Measurements from ENCODE around the gene HCK.

HCK gene

DNA sequence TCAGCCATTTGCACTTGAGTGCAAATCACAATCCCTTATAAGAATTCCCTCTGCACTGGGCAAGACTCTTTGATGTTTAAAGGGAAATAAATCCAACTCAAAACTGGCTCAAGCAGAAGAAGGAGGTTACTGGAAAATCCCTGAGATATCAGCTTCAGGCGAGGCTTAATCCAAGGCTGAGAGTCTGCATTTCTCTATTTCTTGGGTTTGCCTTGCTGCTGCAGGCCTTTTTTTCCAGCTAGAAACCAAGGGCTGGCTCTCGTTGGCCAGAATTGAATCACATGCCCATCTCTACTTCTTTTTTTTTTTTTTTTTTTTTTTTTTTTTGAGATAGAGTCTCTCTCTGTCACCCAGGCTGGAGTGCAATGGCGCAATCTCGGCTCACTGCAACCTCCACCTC, 11.7 kb downstream of the HCK start:
- no peak for DNase-seq

DNA sequence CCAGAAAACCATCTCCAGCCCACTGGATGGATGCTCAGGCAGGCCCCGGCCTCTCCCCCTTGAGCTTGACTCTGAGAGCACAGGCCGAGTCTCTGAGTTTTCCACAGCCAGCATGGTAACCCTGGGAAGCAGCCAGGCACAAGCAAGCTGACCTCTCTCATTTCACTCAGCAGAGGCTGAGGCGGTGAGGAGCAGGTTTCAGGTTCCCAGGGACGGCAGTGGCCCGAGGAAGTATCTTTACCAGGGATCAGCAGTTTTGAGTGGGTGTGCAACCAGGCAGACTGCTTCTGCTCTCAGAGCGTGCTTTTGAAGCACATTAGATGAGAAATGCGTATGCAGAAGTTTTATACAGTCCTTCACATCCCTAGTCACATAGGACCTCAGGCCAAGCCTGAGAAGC, 12.6 kb downstream of the HCK start:
- DNase-seq, result no peak

DNA sequence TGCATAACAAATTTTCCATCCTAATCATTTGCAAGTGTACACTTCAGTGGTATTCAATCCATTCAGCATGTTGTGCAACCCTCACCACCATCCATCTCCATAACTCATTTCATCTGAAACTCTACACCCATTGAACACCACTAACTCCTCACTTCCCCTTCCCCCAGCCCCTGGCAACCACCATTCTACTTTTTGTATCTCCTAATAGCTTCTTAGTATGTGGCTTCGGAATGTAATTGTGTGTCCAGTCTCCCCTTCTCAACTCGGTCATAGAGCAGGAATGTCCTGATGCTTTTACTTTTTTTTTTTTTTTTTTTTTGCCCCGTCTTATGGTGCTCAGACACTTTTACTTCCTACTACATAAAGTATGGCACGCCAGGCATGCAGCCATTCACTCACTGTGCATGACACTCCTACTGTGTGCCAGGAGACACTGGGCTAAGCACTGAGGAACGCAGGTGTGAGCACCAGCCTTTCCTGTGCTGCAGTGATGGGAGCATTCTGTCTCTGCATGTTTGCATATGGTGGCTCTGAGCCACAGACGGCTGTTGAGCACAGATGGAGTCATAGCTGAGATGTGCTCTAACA, 15.3 kb downstream of the HCK start:
- no peak for DNase-seq

DNA sequence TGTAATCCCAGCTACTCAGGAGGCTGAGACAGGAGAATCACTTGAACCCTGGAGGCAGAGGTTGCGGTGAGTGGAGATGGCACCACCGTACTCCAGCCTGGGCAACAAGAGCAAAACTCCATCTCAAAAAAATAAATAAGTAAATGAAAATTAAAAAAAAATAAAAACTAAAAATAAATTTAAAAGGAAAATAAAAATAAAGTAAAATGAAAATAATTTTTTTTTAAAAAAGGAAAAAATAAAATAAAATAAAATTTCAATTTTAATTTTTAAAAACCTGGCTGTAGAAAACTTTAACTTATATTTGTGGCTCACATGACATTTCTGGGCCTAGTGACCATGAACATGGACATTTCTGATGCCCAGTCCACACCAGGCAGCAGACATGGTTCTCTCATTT, 16.1 kb downstream of the HCK start:
- DNase-seq, result no peak

DNA sequence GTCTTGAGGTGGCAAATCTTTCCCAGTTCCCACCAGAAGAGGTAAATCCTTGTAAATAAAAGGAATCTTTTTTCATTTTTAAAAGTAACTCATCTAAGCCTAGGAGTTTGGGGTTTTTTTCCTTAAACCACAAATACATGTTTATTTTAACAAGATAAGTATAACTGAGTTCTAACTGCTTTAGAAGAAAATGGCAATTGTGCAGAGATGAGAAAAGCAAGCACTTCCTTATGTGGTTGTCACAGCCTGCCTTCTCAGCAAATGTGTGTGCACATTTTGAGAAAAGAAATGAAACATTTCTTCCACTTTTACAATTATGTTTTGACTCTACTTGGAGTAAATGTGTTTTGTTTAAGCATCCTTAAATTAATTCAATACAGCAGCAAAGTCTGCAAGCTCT, 17.7 kb downstream of the HCK start:
- no peak for DNase-seq

DNA sequence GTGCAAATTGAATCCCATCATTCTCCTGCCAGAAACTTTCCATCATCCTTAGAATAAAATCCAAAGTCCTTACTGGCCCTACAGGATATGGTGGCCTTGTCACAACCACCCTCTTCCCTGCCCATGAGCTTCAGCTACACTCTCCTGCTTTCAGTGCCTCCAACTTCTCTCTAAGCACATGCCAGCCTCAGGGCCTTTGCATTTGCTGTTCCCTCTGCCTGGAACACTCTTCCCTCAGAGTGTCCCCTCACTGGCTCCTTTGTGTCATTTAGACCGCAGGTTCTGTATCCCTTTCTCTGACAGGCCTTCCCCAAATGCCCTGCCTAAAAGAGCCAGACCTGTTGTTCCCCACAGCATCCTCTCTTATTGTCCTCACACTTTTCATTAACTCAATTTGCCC, 18.2 kb downstream of the HCK start:
- DNase-seq, result no peak

DNA sequence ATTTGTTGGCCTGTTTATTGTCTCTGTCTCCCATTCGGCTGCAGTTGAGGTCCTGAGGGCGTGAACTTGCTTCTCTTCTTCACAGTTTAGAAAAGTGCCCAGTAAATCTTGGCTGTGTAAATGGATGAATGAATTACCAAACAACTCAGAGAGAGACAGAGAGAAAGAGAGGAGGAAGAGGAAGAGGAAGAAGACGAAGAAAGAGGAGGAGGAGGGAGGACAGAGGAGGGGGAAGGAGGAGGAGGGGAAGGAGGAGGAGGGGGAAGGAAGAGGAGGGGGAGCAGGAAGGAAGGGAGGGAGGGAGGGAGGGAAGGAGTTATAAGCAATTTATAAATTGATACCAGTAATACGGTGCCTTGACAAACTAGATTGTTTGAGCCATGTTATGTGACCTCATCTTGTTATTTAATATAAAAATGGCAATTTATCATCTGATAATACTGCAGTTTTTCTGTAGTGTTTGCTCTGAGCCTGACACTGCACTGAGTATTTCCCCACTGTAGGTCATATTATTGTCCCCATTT, 18.7 kb downstream of the HCK start:
- DNase-seq, result no peak

DNA sequence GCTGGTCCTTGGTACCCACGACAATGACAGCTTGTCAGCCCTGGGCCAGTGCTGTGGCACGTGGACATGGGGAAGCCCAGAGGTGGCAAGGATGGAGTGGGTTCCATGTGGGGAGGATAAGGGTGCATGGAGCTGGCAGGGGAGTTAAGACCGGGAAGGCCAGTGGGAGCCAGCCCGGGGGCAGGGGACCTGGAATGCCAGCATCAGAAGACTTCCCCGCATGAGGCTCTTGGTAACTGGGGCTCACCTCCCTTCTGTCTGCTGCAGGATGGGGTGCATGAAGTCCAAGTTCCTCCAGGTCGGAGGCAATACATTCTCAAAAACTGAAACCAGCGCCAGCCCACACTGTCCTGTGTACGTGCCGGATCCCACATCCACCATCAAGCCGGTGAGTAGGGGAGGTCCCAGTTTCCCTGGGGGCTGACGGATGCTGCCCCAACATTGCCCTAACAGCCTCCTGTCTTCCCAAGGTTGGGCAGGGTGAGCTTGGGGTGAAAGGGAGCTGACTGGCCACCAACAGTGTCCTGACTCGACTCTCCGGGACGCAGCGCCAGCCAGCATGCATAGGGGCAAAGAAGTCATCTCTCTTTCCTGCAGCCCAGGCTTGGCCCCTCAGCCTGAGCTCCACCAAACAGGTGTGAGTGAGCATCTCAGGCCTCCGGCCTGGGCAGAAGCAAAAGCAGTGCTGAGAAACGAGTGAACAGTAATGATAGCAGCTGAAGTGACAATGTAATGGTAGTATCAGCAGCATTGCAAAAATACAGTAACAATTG, 19.5 kb downstream of the HCK start:
- DNase-seq, result no peak

DNA sequence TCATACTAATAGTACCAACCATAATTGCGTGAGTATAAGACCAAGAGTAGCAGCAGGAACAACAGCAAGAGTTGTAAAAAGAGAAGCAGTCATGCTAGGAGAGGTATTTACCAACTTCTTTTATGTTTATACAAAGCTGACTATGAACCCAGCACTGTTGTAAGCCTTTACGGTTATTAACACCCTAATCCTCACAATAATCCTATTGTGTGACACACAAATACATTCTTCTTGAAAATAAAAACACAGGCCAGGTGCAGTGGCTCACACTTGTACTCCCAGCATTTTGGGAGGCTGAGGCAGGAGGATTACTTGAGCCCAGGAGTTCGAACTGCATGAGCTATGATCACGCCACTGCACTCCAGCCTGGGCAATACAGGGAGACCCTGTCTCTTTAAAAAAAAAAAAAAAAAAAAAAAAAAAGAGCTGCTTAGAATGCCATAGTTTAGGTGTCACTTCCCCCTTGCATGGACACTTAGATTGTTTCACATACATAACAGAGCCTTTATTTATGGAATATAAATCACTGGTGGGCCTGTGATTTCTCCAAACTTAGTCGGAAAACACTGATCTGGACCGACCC, 20.2 kb downstream of the HCK start:
- no peak for DNase-seq

DNA sequence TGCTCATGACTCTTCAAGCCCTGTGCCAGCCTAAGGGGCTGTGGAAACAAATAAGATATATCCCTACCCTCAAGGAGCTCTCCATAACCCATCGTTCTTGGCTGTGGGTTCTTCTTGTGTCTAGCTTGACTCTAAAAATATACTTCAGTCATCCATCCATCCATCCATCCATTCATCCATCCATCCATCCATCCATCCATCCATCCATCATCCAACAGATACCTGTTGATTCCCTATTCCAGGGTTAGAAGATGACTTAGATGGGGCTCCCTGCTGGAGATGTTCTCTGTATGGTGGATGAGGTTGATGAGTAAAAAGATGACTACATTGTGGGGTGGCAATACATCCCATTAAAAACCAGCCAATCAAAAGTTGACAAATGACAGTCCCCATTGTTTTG, 23.5 kb downstream of the HCK start:
- DNase-seq, result no peak

DNA sequence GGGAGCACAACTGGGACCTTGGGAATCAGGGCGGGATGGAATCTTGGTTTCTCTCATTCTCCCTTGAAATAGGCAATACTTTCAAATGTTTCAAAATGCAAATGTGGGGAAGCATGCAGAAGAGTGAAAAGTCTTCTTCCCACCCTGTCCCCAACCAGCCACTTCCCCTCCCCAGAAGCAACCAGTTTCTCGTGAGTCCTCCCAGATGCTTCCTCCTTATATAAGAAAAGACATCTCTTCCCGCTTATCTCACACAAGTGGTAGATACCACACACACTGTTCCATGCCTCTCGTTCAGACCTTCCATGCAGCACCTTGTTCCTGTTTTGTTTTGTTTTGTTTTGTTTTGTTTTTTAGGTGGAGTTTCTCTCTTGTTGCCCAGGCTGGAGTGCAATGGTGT, 25.1 kb downstream of the HCK start:
- no peak for DNase-seq

DNA sequence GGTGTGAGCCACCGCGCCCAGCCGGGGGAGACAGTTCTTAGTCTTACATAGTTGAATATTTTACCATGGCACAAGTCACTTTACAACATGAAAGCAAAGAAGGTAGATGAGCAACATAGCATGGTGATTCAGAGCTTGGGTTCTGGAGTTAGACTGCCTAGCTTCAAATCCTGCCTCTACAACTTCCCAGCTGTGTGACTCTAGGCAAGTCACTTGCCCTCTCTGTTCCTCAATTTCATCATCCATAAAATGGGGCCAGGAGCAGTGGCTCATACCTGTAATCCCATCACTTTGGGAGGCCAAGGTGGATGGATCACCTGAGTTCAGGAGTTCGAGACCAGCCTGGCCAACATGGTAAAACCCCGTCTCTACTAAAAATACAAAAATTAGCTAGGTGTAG, 26.3 kb downstream of the HCK start:
- DNase-seq, result no peak

DNA sequence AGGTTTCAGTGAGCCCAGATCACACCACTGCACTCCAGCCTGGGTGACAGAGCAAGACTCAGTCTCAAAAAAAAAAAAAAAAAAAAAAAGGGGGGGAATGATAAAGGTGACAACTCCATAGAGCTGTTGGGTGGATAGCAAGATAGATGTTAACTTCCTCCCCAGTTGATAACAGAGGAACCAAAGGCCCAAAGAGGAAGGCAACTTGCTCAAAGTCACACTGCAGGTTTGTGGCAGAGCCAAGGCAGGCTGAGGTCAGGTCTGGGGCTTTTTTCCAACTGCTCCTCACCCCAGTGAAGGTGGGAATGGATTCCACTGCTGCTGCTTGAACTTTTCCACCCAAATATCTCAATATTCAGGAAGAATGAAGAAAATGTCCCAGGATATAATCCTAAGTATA, 26.7 kb downstream of the HCK start:
- no peak for DNase-seq

DNA sequence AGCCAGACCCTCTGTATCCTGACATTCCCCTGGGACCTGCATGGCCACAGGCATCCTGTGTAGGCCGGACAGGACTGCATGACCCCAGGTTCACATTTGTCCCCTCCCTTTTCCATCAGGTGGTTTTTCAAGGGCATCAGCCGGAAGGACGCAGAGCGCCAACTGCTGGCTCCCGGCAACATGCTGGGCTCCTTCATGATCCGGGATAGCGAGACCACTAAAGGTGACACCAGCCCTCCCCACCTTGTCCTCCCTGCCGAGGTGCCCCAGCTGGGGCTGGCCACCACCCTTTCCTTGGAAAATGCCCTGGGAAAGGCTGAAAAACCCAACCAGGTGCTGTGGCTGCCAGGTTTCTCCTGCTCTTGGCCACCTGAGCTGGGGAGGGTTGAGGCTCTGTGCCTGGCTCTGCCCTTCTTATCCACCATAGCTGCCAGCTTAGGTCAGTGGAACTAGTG, 27.6 kb downstream of the HCK start:
- no peak for DNase-seq

DNA sequence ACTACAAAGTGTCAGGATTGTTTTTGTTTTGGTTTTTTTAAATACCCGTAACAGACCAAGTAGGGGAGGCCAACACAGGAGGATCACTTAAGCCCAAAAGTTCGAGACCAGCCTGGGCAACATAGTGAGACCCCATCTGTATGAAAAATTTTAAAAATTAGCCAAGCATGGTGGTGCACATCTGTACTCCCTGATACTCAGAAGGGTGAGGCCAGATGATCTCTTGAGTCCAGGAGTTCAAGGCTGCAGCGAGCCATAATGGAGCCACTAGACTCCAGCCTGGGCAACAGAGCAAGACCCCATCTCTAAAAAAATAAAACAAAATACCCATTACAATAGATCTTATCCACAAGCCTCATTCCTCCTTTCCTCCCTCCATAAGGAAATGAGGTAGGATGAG, 28.7 kb downstream of the HCK start:
- DNase-seq, result no peak

DNA sequence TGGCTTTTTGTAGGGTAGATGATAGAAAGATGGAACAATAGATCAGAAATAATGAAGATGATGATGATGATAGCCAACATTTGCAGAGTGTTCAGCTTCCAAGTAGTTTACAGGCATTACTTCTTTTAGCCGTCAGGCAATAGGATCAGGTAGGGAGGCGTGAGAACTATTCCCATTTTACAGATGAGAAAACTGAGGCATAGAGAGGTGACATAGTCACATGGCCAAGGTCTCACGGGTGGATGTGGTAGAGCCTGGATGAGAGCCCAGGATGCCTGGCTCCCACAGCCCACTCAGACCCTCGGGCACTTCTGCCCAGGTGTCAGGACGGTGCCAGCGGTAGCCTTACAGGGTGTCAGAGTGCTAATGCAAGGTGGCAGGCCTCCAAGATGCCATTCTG, 31.4 kb downstream of the HCK start:
- DNase-seq, result no peak

DNA sequence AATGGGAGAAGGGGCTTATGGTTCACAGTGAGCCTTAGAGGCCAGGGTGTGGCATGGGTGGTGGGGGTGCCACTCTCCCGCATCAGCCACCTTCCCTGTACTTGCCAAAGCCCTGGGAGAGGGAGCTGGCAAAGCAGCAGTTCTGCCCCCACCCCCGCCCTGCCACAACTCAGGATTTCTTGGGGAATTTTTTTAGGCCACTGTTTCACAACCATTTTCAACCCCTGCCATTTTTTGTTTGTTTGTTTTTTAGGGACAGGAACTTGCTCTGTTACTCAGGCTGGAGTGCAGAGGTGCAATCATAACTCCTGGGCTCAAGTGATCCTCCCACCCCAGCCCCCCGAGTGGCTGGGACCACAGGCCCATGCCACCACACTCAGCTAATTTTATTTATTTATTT, 35.0 kb downstream of the HCK start:
- no peak for DNase-seq

DNA sequence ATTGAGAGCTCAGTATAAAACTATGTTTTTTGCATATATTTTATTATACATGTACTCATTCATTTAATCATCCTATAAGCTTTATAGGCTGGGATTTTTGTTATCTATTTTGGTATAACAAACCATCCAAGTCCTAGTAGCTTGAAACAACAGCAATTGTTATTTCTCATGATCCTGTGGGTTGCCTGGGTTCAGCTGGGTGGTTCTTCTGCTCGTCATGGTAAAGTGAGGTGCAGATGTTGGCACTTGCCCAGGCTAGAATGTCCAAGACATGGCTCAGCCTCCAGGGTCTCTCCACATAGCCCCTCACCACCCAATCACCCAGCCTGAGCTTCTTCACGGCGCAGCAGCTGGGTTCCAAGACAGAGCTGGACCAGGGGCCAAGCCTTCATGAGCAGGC, 36.7 kb downstream of the HCK start:
- no peak for DNase-seq

DNA sequence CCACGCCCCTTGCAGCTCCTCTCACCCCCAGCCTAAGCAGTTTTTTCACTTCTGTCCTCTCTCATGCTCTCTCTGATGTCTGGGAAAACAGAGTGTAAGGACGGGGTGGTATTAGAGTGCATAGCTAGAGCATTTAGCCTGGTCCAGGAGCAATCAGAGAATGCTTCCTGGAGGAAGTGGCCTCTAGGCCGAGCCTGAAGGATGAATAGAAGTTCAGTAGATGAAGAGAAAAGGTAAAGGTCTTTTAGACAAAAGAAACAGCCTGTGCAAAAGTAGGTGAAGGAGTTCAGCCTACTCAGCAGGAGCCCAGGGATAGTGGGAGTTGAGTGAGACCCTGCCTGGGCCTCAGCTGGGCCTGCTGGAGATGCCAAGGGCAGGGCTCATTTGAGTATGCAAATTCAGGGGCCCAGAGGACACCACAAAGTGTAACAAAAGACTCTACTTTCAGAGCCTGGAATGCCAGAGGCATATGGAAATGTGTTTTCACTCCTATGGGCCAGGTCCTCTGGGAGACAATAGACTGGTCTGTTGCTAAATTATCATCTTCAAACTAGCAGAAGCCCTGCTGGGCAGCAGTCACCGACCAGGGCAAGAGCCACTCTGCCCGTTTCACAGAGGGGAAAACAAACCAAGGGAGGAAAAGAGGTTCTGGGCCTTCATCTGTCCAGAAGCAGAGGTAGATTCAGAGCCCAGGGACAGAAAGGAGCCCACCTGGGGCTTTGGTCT, 37.8 kb downstream of the HCK start:
- DNase-seq, result no peak

DNA sequence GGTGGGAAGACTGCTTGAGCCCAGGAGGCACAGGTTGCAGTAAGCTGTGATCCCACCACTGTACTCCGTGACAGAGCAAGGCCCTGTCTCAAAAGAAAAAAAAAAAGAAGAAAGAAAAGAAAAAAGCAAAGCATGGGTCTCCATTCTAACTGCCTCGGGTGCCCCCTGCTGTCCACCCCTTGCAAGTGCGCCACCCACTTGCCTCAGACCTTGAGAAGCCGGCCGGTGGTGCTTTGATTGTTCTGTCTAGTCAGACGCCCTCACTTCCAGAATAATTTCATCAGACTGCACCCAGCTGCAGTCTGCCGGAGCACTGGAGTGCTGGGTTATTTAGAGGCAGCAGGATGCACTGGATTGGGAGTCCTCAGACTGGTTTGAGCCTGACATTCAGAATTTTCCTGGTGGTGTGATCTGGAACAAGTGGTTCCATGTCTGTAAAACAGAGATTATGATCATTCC, 39.9 kb downstream of the HCK start:
- peak; percentile 81 for DNase-seq

DNA sequence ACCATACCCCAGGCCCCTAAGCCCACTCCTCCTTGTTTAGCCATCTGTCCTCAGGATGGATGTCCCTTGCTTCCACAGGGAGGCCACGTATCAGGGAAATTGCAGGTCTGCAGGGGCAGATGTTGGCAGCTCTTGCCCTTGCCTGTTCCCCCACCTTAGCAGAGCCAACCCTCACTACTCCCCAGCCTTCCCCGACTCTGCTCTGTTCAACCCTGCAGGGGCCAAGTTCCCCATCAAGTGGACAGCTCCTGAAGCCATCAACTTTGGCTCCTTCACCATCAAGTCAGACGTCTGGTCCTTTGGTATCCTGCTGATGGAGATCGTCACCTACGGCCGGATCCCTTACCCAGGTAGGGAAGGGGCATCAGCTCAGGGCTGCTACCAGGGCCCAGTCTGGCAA, 46.7 kb downstream of the HCK start:
- DNase-seq, result no peak

DNA sequence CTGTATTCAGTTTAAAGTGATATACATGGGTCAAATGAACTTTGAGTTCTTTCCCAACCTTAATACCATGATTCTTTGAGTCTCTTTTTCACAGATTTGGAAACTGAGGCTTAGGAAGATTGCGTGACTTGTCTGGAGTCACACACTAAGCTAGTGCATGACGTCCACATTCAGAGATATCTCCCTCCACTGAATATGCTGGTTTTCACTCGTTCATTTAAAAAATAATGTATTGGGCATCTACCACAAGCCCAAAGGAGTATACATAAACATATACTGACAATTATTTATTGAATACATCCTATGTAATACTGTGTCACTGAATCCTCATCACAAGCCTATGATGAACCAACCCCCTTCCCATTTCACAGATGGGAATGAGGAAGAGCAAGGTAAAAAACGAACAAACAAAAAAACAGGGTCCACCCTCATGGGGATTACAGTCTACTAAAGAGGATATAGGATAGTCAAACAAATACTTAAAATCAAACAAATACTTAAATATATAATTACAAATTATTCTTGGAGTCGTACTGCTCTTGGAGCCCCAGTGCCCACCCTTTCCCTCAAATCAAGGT, 56.9 kb downstream of the HCK start:
- DNase-seq, result no peak

All from CD4-positive, alpha-beta T cell treated with Interleukin-6 for 4 hours (primary cell).